Right ventricle myocardium inferior (tissue), 1 donor: ENCODE data around the gene MRGPRX1. TPM values are rescaled to one million over a fixed set of nuclear protein-coding genes. Genes with fewer than 3 reads are reported as not detected.
"Not testable (repeated sequence)": the region's sequence is repeated elsewhere in the genome, so short reads cannot be mapped to it uniquely, and the experiment has no call there.

ENCODE experiments used
- ATAC-seq: fragments of 200-7000 bp; cut with Tn5 transposase; one replicate; pipeline ENCODE4 v1.9.1; 2020; ENCODE audit warnings: mild to moderate bottlenecking, moderate library complexity
- DNase-seq: peaks from one replicate; pipeline ENCODE4 v3.0.0; 2021; ENCODE audit errors: missing footprints
- intact Hi-C: fragments of 100-400 bp; cut with DNase I; formaldehyde crosslinking; loops from one replicate; pipeline ENCODE4 v1.11.0; 2022
- long read RNA-seq: library from polyadenylated mRNA; unstranded; transcript quantifications from one replicate; pipeline ENCODE4 v2.0.0, GENCODE V29; 2021
- total RNA-seq: library from RNA; stranded (reverse); fragmentation: NEBNext Ultra II Directional; extraction: Animal tissue kit (Norgen Biotek cat#: 25700); gene quantifications from one replicate; pipeline ENCODE4 v1.2.1, GENCODE V29; 2021
- donor health status: DM: no; HTN: yes; CAD: no; lungs with severe emphysema.

The MRGPRX1 gene
- not detected for total RNA-seq
- long read RNA-seq = 0 reads

GRCh38 chr11:18939314-18939713 lies at the start of gene MRGPRX1:
Gene MRGPRX1, minus strand, starts transcription at chr11:18939414. Its CDS starts 4,630 bp downstream, at chr11:18934784.
- ATAC-seq (no peak), DNase-seq (no peak)
- intact Hi-C loops = no loop called here

- ATAC-seq = no peak
- DNase-seq = no peak
- intact Hi-C loops = no loop called here
These were observed 48.4 kb upstream of the MRGPRX1 start for GRCh38 chr11:18987454-18988231.

DNA sequence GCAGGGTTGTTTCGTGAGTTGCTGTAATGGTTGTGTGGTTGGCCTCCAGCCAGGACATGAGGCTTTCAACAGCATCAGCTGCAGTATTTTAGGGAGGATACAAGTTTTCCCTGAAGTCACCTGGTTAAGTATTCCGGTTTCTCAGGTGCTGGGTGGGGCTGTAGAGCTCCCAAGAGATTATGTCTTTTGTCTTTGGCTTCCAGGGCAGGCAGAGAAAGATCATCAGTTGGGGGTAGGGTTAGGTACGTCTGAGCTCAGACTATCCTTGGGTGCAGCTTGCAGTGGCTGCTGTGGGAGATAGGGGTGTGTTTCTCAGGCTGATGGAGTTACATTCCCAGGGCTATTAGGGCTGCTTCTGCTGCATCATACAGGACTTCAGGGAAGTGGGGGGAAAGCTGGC lies 47.5 kb upstream of the MRGPRX1 start:
- intact Hi-C loops = no loop called here
- no peak for ATAC-seq

DNA sequence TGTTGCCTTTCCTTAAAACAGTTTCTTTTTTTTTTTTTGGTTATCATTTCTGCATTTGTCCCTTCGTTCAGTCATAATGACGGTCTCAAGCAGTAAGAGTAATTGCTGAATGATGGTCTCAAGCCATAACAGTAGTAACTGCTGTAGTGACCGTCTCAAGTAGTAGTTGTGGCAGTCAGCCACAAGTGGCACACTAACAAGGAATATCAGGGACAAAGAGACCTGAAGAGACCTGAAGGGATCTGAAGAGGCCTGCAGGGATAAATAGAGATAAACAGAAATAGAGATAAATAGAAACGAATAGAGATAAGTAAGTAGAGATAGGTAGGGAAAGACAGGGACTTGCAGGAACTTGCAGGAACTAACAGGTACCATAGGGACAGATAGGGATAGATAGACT lies 42.7 kb upstream of the MRGPRX1 start:
- no peak for ATAC-seq
- intact Hi-C loops = no loop called here
- no peak for DNase-seq

More for the DNA sequence above, 47.5 kb upstream of the MRGPRX1 start:
- no peak for DNase-seq

- ATAC-seq (no peak), DNase-seq (no peak)
- intact Hi-C loops = no loop called here
These were observed 35.0 kb upstream of the MRGPRX1 start for GRCh38 chr11:18974192-18974591.

GRCh38 chr11:18972336-18972735 lies 33.1 kb upstream of the MRGPRX1 start:
- ATAC-seq (no peak), DNase-seq (no peak)
- intact Hi-C loops = no loop called here

DNA sequence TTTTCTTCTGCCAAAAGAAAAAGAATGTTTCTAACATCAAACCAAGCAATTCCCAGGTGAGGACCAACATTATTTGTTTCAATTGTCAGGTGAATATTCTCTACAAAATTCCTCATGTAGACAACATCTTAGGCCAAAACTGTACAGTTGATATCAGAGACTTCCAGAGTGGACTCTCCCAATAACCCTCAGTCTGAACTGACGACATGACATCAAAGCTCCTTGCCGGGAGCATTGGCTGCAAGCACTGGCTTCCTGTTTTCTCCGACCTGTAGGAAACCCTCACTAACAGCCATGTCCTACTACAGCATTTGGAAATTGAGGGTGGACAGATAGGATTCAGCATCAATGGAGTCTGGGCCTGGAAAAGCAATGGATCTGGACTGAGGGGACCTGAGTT lies 30.5 kb upstream of the MRGPRX1 start:
- intact Hi-C loops = no loop called here
- DNase-seq = no peak
- no peak for ATAC-seq

DNA sequence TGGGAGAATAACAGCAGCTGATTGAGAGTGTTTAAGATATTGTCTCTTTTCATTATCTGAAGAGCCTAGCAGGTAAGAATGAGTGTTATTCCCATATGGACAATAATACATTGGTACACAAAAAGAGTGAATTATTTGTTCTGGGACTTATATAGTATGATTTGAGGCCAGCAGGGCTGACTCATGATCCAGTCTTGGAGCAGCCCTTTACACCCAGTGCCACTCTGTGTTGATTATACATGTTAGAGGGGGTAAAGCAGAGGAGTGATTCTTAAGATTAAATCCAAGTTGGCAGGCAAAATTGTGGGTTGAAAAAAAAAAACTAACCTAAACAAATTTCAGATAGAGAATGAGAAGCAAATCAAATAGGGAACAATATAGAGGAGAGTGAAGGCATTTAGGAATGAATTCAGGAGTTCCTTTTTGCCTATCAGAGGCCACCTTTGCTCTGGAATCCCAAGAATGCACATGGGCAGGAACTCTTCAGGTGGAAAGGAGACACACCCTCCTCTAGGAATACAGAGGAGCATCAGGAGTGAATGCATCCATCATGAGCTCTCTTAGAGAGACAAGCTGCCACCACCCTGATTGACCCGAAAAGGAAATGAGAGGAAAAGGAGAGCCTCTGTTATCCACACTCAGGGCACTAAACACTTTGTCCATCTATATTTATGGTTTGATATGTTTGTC lies 19.2 kb upstream of the MRGPRX1 start:
- intact Hi-C loops = no loop called here
- ATAC-seq (no peak), DNase-seq (no peak)

GRCh38 chr11:18956630-18957029 lies 17.4 kb upstream of the MRGPRX1 start:
- ATAC-seq (no peak), DNase-seq (no peak)
- intact Hi-C loops = no loop called here

DNA sequence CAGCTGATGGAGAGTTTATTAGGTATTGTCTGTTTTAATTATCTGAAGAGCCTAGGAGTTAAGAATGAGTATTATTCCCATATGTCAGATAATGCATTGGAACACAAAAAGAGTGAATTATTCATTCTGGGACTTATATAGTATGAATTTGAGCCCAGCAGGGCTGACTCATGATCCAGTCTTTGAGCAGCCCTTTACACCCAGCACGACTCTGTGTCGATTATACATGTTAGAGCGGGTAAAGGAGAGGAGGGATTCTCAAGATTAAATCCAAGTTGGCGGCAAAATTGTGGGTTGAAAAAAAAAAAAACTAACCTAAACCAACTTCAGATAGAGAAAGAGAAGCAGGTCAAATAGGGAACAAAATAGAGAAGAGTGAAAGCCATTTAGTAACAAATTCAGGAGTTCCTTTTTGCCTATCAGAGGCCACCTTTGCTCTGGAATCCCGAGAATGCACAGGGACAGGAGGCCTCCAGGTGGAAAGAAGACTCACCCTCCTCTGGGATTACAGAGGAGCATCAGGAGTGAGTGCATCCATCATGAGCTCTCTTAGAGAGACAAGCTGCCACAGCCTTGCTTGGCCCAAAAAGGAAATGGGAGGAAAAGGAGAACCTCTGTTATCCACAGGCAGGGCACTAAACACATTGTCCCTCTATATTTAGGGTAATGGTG lies 3.1 kb downstream of the MRGPRX1 start:
- no peak for ATAC-seq
- DNase-seq = no peak
- intact Hi-C loops = no loop called here

DNA sequence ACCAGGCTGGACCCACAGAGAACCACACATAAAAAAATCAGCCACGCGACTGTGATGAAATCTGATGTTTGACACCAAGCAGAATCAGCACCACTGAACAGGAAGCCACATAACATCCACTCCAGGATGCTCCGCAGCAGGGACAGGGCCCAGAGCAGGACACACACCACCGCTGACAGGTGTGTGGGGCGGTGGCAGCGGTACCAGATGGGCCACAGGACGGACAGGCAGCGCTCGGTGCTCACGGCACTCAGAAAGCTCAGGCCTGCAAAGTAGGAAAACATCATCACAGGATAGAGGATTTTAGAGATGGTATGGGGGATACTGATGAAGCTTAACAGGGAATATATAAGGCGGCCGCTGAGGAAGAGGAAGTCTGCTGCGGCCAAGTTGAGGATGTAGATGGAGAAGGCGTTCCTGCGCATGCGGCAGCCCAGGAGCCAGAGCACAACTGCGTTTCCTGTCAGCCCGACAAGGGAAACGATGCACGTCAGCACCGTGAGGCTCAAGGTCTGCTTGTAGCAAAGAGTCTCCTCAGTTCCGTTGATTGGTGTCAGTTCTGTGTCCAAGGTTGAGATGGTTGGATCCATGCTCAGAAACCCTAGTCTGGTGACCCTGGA lies 4.9 kb downstream of the MRGPRX1 start:
- ATAC-seq (no peak), DNase-seq (no peak)
- intact Hi-C loops = no loop called here

DNA sequence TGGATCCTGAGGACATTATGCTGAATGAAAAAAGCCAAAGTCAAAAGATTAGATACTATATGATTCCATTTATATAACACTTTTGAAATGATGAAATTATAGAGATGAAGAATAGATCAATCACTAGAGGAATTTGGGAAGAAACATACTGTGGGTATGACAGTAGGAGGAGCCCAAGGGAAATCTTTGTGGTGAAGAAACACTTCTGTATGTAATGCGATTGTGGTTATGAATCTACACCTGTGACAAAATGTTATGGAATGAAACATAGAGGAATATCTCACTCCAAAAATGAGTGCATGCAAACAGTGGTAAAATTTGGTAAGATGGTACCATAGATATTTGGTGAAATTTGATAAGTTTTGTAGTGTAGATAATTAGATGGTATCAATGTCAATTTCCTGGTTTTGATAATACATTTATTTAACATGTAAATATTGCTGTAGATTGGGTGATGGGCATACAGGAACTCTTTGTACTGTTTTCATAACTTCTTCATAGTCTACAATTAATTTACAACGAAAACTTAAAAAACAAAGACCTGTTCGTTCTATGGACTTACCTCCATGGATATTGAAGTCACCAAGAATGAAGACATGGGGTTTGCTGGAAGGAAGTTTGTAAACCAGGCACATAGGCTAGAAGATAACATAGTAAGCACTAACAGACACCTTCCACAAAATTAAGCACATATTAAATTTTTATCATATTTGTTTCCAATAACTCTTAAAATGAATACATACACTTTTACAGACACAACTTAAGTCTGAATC lies 11.5 kb downstream of the MRGPRX1 start:
- ATAC-seq = no peak
- intact Hi-C loops = no loop called here
- DNase-seq = no peak

DNA sequence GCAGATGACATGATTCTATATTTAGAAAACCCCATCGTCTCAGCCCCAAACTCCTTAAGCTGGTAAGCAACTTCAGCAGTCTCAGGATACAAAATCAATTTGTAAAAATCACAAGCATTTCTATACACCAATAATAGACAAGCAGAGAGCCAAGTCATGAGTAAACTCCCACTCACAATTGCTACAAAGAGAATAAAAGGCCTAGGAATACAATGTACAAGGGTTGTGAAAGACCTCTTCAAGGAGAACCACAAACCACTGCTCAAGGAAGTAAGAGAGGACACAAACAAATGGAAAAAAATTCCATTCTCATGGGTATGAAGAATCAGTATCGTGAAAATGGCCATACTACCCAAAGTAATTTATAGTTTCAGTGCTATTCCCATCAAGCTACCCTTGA lies 13.8 kb downstream of the MRGPRX1 start:
- ATAC-seq, intact Hi-C loops, DNase-seq: not testable (repeated sequence)

GRCh38 chr11:18912883-18913282 lies 26.3 kb downstream of the MRGPRX1 start:
- no peak for ATAC-seq
- intact Hi-C loops = no loop called here
- no peak for DNase-seq

DNA sequence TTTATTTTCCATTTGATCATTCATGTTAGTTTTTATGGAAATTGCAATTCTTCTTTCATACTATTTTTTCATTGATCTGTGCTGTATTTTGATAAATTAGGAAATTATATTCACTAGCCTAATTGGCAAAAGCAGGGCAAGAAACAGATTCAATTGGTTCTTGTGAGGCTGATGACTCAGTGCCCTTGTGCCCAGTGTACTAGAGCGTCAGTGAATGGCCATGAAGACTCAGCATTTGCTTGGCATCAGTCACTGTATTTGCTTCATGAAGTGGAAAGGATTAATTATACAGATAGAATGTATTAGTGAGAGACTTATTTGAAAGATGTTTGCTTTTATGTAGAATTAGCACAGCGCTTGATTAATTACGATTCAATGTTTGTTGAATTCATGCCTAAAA lies 31.8 kb downstream of the MRGPRX1 start:
- ATAC-seq (no peak), DNase-seq (no peak)
- intact Hi-C loops = no loop called here

- intact Hi-C loops, ATAC-seq, DNase-seq: not testable (repeated sequence)
These were observed 38.6 kb downstream of the MRGPRX1 start for GRCh38 chr11:18900637-18901036.

GRCh38 chr11:18900151-18900611 lies 39.0 kb downstream of the MRGPRX1 start:
- ATAC-seq, intact Hi-C loops, DNase-seq: not testable (repeated sequence)

DNA sequence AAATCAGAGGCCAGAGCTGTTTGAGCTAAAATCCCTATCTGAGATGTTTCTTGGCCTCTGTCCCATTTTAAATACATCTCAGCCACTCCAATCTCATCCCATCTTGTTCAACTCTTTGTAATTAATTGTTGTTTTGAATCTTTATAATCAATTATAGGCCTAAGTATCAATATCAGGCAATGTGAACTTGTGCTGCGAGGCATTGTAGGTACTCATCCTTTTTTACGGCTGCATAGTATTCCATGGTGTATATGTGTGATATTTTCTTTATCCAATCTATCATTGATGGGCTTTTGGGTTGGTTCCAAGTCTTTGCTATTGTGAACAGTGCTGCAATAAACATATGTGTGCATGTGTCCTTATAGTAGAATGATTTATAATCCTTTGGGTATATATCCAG lies 47.5 kb downstream of the MRGPRX1 start:
- intact Hi-C loops, DNase-seq, ATAC-seq: not testable (repeated sequence)
